Measurements from ENCODE around the gene OR4K13.

The OR4K13 gene

GRCh38 chr14:20035938-20036337 is at the start of gene OR4K13:
Gene OR4K13 (minus strand): TSS chr14:20036038. CDS start chr14:20034758, 1,280 bp downstream.
- FAIRE-seq, result no peak

GRCh38 chr14:20059745-20060144 is 23.9 kb upstream of the OR4K13 start, which contains the start of gene OR4L1:
Gene OR4L1 (plus strand): TSS chr14:20060045. CDS start chr14:20060045, 0 bp downstream.
- peak; percentile 10 for FAIRE-seq

GRCh38 chr14:20048202-20048601 is 12.4 kb upstream of the OR4K13 start:
- no peak for FAIRE-seq

GRCh38 chr14:20044243-20044642 is 8.4 kb upstream of the OR4K13 start:
- no peak for FAIRE-seq

GRCh38 chr14:20035449-20035848 is 389 bp downstream of the OR4K13 start:
- FAIRE-seq, result no peak

GRCh38 chr14:20031058-20031457 is 4.8 kb downstream of the OR4K13 start:
- FAIRE-seq, result no peak

- FAIRE-seq, result no peak
These were observed 16.5 kb downstream of the OR4K13 start, which contains the start of gene OR4K14 for GRCh38 chr14:20019257-20019865. Gene OR4K14 (minus strand): TSS chr14:20019307. CDS start chr14:20015193, 4,114 bp downstream.

GRCh38 chr14:20008156-20008555 is 27.7 kb downstream of the OR4K13 start:
- no peak for FAIRE-seq

GRCh38 chr14:20002319-20002718 is 33.5 kb downstream of the OR4K13 start:
- FAIRE-seq, result no peak

GRCh38 chr14:20001863-20002262 is 34.0 kb downstream of the OR4K13 start, which contains the start of gene OR4Q2:
Gene OR4Q2 (plus strand): TSS chr14:20002163.
- no peak for FAIRE-seq

GRCh38 chr14:19993438-19993837 is 42.4 kb downstream of the OR4K13 start:
- no peak for FAIRE-seq

Data from colon (tissue), 2 donors.